ENCODE data around the gene S1PR3. TPM values are rescaled to one million over a fixed set of nuclear protein-coding genes. Genes with fewer than 3 reads are reported as not detected.

The S1PR3 gene
- total RNA-seq, 1 experiment from 2014 or later, result not detected

DNA sequence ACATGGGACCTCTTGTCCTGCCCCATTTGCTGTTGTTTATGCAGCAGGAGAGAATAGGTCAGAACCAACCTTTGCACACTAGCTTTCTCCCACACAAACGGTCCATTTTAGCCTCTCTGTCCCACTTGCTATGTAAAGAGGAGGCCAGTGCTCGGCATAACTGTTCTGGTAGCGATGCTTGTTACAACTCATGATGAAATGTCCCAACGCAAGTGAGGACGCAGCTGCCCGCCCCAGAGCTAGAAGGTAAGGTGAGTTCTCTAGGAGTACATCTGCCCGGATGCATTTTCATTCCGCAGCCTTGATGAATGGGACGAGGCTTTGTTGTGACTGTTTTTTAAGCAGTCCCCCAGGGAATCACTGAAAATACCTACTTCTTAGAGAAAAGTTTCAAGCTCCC, 14.1 kb downstream of the S1PR3 start:
- in situ Hi-C loops (cut with HindIII; ENCODE audit: low sequenced_read_pairs), result no loop called here
- DNase-seq (ENCODE audit: low spot score), result no peak

DNA sequence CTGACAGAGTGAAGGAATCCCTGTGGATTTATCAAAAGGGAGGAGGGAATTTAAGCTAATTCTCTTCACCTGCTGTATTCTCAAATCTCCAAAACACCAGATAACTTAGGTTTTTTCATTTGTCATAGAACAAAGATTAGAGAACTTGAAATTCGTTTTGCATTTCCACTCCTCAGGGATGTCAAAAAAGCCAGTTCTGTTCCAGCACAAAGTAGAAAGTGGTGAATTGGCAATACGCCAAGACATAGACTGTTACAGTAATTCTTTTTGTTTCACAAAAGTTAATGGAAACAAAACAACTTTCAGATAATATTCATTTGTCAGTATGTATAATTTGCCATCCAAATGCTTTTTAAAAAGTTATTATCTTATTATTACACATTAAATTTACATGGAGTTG, 15.0 kb downstream of the S1PR3 start:
- no peak for DNase-seq (ENCODE audit: low spot score)
- in situ Hi-C loops (cut with HindIII; ENCODE audit: low sequenced_read_pairs), result no loop called here

DNA sequence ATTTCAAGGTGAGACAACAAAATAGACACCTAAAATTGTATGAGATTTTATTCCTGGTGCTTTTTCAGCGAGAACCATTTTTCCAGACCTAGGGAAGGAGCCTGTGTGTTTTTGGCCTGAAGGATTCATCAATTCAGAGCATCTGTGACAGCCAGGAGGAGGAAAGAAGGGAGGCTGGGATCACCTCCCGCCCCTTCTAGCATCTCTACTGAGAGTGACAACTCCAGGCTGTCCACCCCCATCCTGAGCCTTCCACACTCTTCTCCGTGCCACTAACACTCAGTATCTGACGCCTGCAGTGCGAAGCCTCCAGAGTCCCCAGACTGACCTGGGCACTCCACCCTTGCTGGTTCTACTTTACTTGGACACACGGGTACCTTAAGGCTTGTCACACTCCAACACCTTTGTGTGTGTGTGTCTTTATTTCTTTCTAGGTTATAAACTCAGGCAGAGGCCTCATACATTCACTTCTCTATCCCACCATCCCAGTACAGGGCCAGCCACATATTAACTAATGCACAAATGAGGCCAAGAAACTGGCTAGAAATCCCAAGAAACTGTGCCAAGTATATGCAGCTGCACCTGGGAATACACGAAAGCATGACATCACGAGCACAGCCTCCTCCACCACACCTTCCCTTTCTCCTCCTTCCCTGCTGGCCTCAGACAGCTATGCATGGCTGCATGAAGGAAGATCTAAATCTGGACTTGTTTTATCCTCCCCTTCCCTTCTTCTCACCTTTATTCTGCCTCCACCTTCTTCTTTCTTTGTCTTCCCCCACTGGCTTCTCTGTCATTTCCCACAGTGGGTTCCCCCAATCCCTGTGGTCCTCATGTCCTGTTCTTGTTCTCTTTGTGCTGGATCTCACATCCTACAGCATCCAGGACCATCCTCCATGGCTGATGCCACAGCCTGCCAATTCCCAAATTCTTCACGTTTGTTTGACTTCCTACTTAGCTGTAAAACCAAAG, 16.0 kb downstream of the S1PR3 start:
- no peak for DNase-seq (ENCODE audit: low spot score)
- in situ Hi-C loops (cut with HindIII; ENCODE audit: low sequenced_read_pairs), result no loop called here

DNA sequence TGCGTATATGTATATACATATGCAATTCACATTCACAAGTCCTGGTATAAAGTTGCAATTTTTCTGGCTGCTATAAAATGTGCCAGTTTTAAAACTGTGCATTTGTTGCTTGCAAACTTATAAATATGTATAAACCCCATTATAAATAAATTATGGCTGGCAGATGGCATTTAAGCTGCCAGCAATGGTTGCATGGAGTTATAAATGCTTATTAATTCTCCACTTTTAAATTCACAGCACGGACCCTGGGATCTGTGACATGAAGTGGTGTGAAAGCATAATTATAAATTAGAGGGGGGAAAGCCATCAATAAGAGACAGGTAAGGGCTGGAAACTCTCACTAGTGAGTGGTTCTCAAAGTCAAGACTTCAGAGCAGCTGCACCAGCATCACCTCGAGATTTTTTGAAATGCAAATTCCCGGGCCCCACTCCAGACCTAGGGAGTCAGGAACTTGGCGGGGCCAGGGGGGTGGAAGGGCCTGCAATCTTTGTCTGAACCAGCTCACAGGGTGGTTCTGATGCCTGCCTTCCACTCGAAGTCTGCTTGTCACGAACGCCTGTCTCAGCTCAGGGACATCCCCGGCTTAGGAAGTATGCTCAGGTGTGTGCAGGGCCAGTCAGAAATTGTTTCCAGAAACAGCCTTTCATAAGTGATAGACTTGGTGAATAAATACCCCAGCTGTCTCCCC, 16.9 kb downstream of the S1PR3 start:
- DNase-seq (ENCODE audit: low spot score), result no peak
- in situ Hi-C loops (cut with HindIII; ENCODE audit: low sequenced_read_pairs), result no loop called here

DNA sequence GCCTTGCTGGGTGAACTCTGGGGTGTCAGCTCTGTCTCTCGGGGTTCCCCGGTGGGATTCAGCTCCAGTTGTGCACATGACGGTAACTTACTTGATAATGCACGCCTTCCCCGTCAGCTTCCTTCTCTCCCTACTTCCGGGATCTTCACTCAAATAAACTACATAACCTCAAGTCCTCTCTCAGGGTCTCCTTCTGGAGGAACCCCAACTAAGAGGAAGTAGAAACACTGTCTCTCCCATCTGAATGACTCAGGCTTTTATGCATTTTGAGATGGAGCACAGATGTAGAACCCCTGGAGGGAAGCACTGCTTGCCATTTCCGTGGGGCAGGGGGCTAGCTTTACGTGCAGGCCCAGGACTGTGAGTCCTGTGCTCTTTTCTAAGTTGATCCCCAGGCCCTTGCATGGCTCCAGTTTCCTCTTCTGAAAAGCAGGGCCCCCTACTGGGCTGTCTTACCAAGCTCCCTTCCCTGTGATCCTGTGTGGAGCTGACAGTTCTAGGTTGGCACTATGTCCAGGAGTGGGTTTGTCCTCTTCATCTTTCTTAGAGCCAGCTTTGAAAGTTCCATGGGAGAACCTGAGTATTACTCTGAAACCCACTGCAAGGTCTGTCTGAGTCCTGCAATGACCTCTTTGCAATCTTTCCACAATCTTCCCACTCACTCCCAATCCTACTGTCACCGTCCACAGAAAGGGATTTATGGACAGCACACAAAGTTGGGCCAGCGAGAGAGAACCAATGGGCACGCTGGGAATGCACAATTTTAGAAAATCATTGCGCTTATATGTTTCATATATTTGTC, 17.7 kb downstream of the S1PR3 start:
- DNase-seq (ENCODE audit: low spot score), result no peak
- in situ Hi-C loops (cut with HindIII; ENCODE audit: low sequenced_read_pairs), result no loop called here

DNA sequence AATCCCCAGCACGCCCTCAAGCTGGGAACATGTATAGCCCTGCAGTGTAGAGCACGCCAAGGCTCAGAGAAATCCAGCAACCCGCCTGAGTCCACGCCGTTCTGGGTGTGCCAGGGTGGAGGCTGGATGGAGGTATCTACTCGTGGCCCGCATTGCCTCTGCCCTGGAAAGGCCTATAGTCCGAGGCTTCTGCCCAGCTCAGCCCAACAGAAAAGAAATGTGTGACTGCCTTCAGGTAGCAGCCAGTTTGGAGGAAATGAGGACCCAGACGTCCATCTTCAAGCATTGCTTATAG, 18.2 kb downstream of the S1PR3 start:
- DNase-seq (ENCODE audit: low spot score), result no peak
- in situ Hi-C loops (cut with HindIII; ENCODE audit: low sequenced_read_pairs), result no loop called here

DNA sequence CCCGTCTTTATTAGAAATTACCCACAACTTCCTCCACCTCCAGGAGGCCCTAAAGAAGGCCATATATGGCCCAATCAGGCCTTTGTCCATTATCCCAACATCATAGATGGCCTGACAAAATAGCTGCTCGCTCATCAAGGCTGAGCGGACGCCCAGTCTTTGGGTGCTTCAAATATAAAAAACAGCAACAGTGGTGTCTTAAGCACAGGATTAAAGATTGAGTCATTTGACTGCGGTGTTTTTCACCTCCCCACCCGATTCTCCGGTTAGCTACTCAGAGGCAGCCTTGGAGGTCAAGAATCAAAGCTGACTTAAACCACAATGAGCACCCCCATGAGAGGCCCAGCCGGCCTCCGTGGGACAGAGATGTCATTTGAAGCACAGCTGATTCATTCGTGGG, 18.8 kb downstream of the S1PR3 start:
- in situ Hi-C loops (cut with HindIII; ENCODE audit: low sequenced_read_pairs), result no loop called here
- no peak for DNase-seq (ENCODE audit: low spot score)

DNA sequence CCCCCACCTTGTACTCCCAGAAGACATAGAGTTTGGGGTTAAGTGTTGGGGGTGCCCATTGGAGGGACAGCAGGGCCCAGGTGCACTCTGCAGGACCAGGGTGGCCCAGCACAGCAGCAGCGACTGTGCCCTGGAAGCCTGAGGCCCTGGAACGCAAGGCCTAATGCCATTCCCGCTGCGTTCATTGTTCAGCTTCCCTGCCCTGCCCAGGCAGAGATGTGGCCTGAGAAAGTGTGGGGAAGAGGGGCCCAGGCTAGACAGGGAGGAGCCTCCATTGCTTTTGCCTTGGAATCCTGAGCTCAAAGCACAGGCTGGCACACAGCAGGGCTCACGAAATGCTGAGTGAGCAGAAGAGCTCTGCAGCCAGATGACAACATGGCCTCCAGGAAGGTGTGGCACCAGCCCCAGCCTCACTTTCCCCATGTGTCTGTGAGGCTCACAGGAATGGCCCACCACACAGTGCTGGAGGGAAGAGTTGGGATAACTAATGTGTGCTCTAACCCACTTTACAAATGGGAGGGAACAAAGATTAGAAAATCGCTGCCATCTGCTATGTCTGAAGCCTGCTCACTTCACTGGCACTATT, 19.4 kb downstream of the S1PR3 start:
- in situ Hi-C loops (cut with HindIII; ENCODE audit: low sequenced_read_pairs), result no loop called here
- no peak for DNase-seq (ENCODE audit: low spot score)

DNA sequence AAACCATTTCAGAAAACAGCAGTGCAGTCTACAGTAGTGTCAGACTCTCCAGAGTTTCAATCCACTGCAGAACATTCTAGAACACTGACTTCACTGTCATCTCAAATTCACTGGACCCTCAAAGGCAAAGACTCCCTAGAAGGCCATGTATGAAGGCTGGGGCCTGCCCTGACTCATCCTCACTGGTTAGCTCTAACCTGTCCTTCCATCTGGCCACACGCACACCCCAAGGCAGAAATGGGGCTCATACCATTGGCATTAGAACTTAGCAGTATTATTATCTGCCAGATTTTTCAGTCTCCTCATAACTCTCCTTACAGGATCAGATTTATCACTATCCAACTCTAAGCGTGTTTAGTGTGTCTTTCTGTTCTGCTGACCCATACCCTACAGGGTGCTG, 20.4 kb downstream of the S1PR3 start:
- in situ Hi-C loops (cut with HindIII; ENCODE audit: low sequenced_read_pairs), result no loop called here
- no peak for DNase-seq (ENCODE audit: low spot score)

DNA sequence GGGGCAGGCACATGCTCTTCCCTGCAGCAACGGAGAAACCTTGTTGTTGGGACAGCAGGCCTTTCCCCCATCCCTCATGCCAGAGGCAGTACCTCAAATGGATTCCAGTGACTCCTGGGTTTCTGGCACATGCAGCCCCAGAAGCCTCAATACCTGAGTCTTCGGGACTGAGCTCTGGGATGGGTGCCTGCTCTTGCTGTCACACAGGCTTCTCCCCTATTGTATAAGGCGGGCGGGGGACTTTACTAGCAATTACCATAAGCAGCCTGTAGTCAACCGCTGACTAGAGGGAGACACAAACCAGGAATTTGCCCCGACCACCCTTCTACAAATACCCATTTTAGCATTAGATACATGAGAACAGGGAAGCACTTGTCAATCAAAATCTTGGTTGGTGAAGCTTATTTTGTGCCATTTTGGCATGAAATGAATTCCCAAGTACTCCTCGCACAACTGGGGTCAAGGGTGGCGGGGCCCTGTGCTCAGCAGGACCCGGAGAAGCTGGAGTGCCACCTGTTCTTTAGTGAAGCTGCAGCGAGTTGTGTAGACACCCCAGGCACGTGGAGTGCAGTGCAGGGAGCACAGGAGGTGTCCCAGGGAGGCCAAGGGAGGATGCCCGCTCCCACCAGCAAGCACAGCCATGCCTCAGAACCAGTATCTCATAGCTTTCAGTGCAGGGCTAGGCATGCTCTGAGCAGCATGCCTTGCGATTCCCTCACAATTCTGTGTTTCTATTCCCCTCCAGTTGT, 21.2 kb downstream of the S1PR3 start:
- in situ Hi-C loops (cut with HindIII; ENCODE audit: low sequenced_read_pairs), result no loop called here
- DNase-seq (ENCODE audit: low spot score), result no peak

DNA sequence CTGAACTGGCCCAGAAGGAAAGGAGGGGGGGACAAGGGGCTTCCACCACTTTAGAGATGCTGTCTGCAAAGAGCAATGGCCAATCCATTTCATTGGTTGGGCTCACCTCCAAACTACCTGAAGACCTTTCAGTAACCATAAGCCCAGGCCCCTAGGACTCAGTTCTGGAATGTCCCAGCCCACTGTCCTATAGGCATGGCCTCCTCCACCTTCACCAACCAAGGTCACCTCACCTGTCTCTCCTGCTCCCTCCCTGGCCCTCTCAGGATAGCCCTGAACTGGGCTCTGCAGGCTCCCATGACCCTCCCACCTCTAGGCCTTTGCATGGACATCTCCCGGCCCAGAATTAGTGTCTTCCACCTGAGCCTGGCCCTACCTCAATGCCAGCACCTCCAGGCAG, 22.4 kb downstream of the S1PR3 start:
- DNase-seq (ENCODE audit: low spot score), result no peak
- in situ Hi-C loops (cut with HindIII; ENCODE audit: low sequenced_read_pairs), result no loop called here

DNA sequence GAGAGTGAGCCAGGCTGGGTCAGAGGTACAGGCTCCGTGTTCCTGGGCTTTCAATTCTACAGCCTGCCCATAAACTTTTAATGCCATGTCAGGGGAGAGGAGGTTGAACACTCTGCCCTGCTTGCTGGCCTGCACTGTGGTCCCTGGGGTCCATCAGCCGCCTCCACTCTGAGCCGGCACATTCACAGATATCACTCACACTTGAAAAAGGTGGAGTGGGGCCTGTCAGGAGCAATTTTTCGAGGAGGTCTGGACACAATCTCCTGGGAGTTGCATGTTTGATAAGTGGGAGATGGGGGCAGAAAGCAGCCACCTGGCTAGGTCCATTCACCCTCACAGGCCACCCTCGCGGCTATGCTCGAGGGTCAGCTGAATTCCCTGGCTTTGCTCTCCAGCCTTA, 22.9 kb downstream of the S1PR3 start:
- DNase-seq (ENCODE audit: low spot score), result no peak
- in situ Hi-C loops (cut with HindIII; ENCODE audit: low sequenced_read_pairs), result no loop called here

DNA sequence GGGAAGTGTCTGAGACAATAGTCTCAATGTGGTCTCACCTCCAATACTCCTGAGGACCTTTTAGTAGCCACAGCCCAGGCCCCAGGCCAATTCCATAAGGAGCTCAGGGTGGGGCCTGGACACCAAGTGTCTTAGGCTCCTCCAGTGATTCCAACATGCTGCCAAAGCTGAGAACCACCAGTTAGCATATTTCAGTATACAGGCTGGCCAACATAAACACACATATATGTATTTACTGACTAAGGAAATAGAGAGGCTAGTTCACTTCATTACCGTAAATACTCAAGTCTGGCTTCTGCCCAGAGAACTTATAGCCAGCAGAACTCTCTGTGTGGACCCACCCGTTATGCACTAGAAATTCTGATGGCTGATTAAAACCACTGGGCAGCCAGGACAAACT, 24.1 kb downstream of the S1PR3 start:
- no peak for DNase-seq (ENCODE audit: low spot score)
- in situ Hi-C loops (cut with HindIII; ENCODE audit: low sequenced_read_pairs), result no loop called here

DNA sequence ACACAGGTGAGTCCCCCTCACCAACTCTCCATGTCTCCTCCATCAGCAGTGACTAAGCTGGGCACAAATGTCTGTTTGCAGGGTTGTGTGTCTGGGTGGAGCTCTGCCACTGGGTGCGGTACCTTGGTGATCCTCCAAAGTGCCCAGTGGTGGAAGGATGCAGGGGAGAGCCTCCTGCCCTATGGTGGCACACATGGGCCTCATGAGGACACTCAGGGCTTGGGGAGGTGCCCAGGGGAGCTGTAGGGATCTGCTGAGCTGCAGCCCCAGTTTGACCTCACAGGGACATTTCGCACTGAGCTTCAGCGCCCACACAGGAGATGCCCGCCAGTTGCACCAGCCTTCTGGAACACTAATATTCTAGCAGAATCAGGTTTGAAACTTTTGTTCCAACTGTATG, 29.5 kb downstream of the S1PR3 start:
- in situ Hi-C loops (cut with HindIII; ENCODE audit: low sequenced_read_pairs), result no loop called here
- no peak for DNase-seq (ENCODE audit: low spot score)

DNA sequence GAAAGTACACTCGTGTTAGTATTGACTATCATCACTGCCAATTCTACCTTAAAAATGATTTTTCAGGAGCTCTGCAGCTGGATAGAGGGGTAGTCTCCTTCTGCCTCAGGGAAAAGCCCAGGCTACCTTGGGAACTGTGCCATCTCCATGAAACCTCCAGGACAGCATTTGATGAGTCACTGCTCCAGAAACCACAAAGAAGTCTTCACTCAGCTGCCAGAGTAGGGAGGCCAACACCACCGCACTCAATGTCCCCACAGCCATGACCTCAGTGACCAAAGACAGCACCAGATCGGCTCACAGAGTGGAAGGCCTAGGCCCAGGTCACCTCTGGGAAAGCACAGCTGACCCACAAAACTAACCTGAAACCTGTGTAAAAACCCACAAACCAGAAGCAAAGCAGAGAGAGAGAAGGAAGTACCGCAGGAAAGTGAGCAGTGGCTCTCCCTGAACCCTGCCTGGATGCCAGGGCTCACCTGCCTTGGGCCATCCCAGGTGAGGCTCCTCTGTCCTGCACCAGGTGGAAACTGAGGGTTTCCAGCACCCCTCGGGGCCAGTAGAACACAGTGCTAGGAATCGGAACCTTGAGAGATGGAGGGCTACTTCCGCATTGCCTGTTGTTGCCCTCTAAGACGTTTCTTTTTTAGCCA, 30.0 kb downstream of the S1PR3 start:
- in situ Hi-C loops (cut with HindIII; ENCODE audit: low sequenced_read_pairs), result no loop called here
- DNase-seq (ENCODE audit: low spot score), result no peak

DNA sequence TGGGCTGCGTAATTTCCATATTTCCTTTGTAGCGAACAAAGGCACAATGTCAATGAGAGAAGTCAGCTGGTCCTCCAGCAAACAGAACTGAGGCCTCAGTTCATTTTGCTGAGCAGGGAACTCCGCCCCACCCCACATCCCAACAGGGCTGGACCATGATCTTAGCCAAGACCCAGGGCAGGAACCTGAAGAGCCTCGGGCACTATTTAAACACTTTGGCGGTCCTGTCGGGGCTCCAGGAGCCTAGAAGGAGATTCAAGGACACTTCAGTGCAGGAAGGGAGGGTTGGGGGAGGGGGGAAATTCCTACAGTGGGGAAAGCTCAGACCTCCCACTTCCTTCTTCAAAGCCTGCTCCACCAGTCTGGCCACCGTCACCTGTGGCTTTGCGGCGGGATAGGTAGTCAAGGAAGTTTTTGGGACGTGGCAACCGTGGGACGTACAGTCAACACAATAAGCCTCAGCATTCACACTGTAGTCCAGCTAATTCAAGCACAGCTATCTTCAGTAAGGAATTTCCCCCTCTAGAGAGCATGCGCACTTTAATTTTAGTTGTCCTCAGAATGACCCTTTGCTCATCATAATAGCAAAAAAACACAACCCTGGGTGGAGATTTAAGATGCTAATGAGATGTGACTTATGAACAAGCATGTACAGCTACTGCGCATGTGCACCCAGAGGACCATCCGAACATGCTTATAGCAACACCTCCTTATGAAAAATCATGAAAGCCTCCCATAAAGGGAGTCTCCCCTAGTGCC, 30.9 kb downstream of the S1PR3 start:
- in situ Hi-C loops (cut with HindIII; ENCODE audit: low sequenced_read_pairs), result no loop called here
- DNase-seq (ENCODE audit: low spot score), result no peak

DNA sequence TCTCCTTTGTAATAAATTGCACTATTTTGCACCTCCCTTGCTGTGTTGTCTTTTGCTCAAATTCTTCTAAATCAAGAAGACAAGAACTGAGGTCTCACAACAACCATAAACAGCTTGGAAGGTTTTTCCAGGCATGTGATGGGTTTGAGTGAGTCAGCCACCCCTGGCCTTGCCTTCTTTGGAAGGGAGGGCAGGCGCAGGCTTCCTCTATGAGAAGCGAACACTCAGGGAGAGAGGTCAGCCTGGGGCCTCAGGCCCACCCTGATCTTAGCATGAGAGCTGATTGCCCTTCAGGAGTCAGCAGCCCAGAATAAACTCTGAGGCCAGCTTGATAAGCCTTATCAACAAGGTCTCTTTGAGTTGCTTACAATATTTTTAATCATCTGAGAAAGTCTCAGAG, 31.6 kb downstream of the S1PR3 start:
- DNase-seq (ENCODE audit: low spot score), result no peak
- in situ Hi-C loops (cut with HindIII; ENCODE audit: low sequenced_read_pairs), result no loop called here

DNA sequence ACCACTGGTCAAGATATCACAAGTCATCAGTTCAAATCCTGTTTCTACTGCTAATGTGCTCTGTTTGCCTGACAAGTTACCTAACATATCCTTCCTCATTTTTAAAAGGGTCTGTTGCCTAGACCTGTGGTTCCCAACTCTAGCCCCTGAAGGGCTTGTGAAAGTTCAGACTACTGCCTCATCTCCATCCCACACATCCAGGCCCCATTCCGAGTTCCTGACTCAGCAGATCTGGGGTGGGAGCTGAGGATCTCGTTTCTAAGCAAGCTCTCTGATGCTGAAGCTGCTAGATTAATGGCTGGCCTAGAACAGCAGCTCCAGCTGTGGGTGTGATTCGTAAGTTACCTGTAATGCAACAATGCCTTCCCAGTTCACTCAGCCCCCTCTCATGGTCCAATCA, 32.5 kb downstream of the S1PR3 start:
- DNase-seq (ENCODE audit: low spot score), result no peak
- in situ Hi-C loops (cut with HindIII; ENCODE audit: low sequenced_read_pairs), result no loop called here

Measured in G401 (cell line).